OCI-LY3 (cell line): ENCODE results near the gene ABCA4.

Experiments
- CTCF ChIP-seq: fragments of 200-600, 300-600 bp; sonication (generic); IDR thresholded peaks from 2 replicates; pipeline ENCODE4 v1.5.1; 2014; ENCODE audit warnings: antibody characterized with exemption, low read length, low read depth
- EZH2phosphoT487 ChIP-seq: fragments of 200-600 bp; shearing (Covaris generic); IDR thresholded peaks from 2 replicates; pipeline ENCODE4 v1.6.1; 2018; ENCODE audit warnings: antibody characterized with exemption, mixed run types, low read depth

GRCh38 chr1:94044891-94045290, 76.1 kb downstream of the ABCA4 start:
- no peak for TF ChIP-seq CTCF
- TF ChIP-seq EZH2phosphoT487 = no peak
